PC-9 (cell line): ENCODE results near the gene ADAMTS13. TPM values are rescaled to one million over a fixed set of nuclear protein-coding genes. Genes with fewer than 3 reads are reported as not detected.

ENCODE experiments used
- BruUV-seq: library from RNA; stranded (reverse); fragments of 400-500 nt; replicated peaks from 2 replicates; lab custom pipeline; 2021; lab: Mats Ljungman, UMichigan
- CTCF ChIA-PET: fragments of 300-600 bp; sonication (Branson Sonifier 250); formaldehyde crosslinking; loops from one replicate; lab custom pipeline; 2022; ENCODE audit warnings: antibody characterized with exemption; lab: Charles Lee
- POLR2A ChIA-PET: fragments of 300-600 bp; sonication (Branson Sonifier 250); formaldehyde crosslinking; loops from one replicate; lab custom pipeline; 2022; ENCODE audit warnings: antibody characterized with exemption; ENCODE audit not compliant: unreplicated experiment; lab: Charles Lee
- DNase-seq, 2 experiments: peaks; one replicate each; pipeline versions ENCODE4 v3.0.0 to v3.0.0-alpha.2; 2015 to 2022; ENCODE audit warnings: mixed read lengths in 1 of 2
- H2AFZ ChIP-seq: fragments of 200-600 bp; sonication (generic); 2 replicates; pipeline ENCODE4 v1.8.1; 2017; ENCODE audit warnings: antibody characterized with exemption
- H3F3A ChIP-seq: fragments of 200-600 bp; sonication (generic); 2 replicates; pipeline ENCODE4 v1.8.1; 2017; ENCODE audit warnings: antibody characterized with exemption, mild to moderate bottlenecking, low read depth; ENCODE audit not compliant: insufficient read depth
- H3K27ac ChIP-seq: fragments of 200-600 bp; sonication (generic); 2 replicates; pipeline ENCODE4 v1.6.1; 2016; ENCODE audit warnings: mixed run types
- H3K27me3 ChIP-seq: fragments of 200-600 bp; sonication (generic); 2 replicates; pipeline ENCODE4 v1.6.1; 2016; ENCODE audit warnings: low read depth, mixed run types; ENCODE audit not compliant: insufficient read depth
- H3K36me3 ChIP-seq: fragments of 200-600 bp; sonication (generic); 2 replicates; pipeline ENCODE4 v1.6.1; 2016; ENCODE audit warnings: low read depth, mixed run types
- H3K4me1 ChIP-seq: fragments of 200-600 bp; sonication (generic); replicated peaks from 2 replicates; pipeline ENCODE4 v1.6.1; 2016; ENCODE audit warnings: mixed run types; ENCODE audit not compliant: insufficient read depth
- H3K4me2 ChIP-seq: fragments of 200-600 bp; sonication (generic); 2 replicates; pipeline ENCODE4 v1.6.1; 2017; ENCODE audit warnings: mixed run types
- H3K4me3 ChIP-seq: fragments of 200-600 bp; sonication (generic); 2 replicates; pipeline ENCODE4 v1.6.1; 2016; ENCODE audit warnings: mixed run types
- H3K79me2 ChIP-seq: fragments of 200-600 bp; sonication (generic); 2 replicates; pipeline ENCODE4 v1.6.1; 2017; ENCODE audit warnings: low read depth, mixed run types
- H3K9me2 ChIP-seq: fragments of 200-600 bp; sonication (generic); 2 replicates; pipeline ENCODE4 v1.8.1; 2017; ENCODE audit warnings: mild to moderate bottlenecking; ENCODE audit not compliant: insufficient read depth
- H3K9me3 ChIP-seq: fragments of 200-600 bp; sonication (generic); 2 replicates; pipeline ENCODE4 v1.8.1; 2016; ENCODE audit warnings: low read depth; ENCODE audit not compliant: insufficient read depth
- H4K20me1 ChIP-seq: fragments of 200-600 bp; sonication (generic); 2 replicates; pipeline ENCODE4 v1.8.1; 2017; ENCODE audit not compliant: insufficient read depth
- EZH2 ChIP-seq: fragments of 200-600 bp; sonication (generic); IDR thresholded peaks from 2 replicates; pipeline ENCODE4 v1.8.0; 2017; ENCODE audit warnings: antibody characterized with exemption, low read depth
- intact Hi-C: fragments of 100-400 bp; cut with micrococcal nuclease; formaldehyde crosslinking; loops from one replicate; pipeline ENCODE4 v1.10.0; 2022; ENCODE audit not compliant: unreplicated experiment
- total RNA-seq: library from RNA; stranded (reverse); gene quantifications from 2 replicates; pipeline ENCODE4 v1.2.3, GENCODE V29; 2021
- TF ChIP-seq, protein P1 (sequence below): fragments of 200-600 bp; sonication (generic); conservative IDR thresholded peaks from 2 replicates; pipeline ENCODE4 v1.6.1; 2017; ENCODE audit warnings: mixed run types, antibody characterized with exemption, mild to moderate bottlenecking, moderate library complexity

Gene ADAMTS13
- total RNA-seq, 1 experiment from 2014 or later = 7.1 TPM

DNA sequence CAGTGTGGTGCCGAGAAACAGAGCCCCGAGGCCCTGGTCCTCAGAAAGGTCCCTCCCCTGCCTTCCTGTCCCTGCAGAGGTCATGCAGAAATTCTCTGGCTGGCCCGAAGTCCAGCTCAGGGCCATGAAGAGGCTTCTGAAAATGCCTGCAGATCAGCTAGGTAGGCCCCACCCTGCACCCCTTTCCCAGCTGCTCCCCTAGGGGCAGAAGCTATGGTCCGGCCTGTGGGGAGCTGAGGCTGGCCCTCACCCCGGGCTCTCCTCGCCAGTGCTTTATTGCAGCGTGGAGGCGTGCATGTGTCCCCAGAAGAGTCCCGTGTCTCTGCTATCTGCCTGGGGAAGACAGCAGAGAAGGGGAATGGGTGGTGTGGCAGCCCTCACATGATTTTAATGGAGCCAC lies 24.3 kb upstream of the ADAMTS13 start:
- Histone ChIP-seq H3K9me3 (no peaks in the 10 kb centered on the region), H2AFZ (no peak overlapping the region), H3F3A (no peaks in the 10 kb centered on the region), H3K79me2 (no peaks in the 10 kb centered on the region), H4K20me1 (0 out of 2 replicates have a peak, but pooled peaks cover under 1% of the 10 kb centered on the region), H3K27ac (no peak overlapping the region), H3K9me2 (no peaks in the 10 kb centered on the region), H3K4me1 (no peaks in the 10 kb centered on the region), H3K27me3 (peaks cover 41% of the 10 kb centered on the region), H3K4me2 (no peak overlapping the region), H3K4me3 (no peak overlapping the region), H3K36me3 (no peaks in the 10 kb centered on the region)
- no TSS peak for BruUV-seq
- ChIA-PET POLR2A (no interaction called here), CTCF (no interaction called here)
- intact Hi-C loops = no loop called here
- DNase-seq = no peak
- TF ChIP-seq EZH2 = no peak
- TF ChIP-seq, protein P1, sequence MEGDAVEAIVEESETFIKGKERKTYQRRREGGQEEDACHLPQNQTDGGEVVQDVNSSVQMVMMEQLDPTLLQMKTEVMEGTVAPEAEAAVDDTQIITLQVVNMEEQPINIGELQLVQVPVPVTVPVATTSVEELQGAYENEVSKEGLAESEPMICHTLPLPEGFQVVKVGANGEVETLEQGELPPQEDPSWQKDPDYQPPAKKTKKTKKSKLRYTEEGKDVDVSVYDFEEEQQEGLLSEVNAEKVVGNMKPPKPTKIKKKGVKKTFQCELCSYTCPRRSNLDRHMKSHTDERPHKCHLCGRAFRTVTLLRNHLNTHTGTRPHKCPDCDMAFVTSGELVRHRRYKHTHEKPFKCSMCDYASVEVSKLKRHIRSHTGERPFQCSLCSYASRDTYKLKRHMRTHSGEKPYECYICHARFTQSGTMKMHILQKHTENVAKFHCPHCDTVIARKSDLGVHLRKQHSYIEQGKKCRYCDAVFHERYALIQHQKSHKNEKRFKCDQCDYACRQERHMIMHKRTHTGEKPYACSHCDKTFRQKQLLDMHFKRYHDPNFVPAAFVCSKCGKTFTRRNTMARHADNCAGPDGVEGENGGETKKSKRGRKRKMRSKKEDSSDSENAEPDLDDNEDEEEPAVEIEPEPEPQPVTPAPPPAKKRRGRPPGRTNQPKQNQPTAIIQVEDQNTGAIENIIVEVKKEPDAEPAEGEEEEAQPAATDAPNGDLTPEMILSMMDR = no peak

DNA sequence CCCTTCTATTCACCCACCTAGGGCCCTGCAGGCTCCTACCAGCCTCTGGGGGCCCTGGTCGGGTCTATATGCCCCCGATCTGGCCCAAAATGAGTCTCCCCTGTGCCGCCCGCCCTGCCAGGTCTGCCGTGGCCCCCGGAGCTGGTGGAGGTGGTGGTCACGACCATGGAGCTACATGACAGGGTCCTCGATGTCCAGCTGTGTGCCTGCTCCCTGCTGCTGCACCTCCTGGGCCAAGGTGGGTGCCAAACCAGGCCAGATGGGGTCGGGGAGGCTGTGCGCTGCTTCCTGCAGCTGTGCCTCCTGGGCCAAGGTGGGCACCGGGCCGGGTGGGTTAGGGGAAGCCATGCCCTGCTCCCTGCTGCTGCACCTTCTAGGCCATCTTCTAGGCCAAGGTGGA lies 21.9 kb upstream of the ADAMTS13 start:
- intact Hi-C loops = loop anchor here (5.0 kb wide), 1 partner anchor 63 kb away; the partner anchor contains the start of gene SURF6
- CTCF ChIA-PET = no interaction called here
- Histone ChIP-seq H3K4me2 (no peak overlapping the region), H3F3A (no peaks in the 10 kb centered on the region), H3K9me2 (no peaks in the 10 kb centered on the region), H2AFZ (no peak overlapping the region), H3K36me3 (no peaks in the 10 kb centered on the region), H3K4me3 (no peak overlapping the region), H3K27me3 (peaks cover 24% of the 10 kb centered on the region), H3K9me3 (no peaks in the 10 kb centered on the region), H3K4me1 (no peaks in the 10 kb centered on the region), H4K20me1 (peaks cover 9% of the 10 kb centered on the region; the same call in 1 of the 2 replicates), H3K79me2 (no peaks in the 10 kb centered on the region), H3K27ac (no peak overlapping the region)
- no peak for DNase-seq
- TF ChIP-seq, protein P1 = no peak
- TF ChIP-seq EZH2 = no peak
- no TSS peak for BruUV-seq
- POLR2A ChIA-PET = interaction anchor here (0.6 kb wide), 3 partner anchors 43 to 449 kb away, joined by 3 to 7 read pairs (median 3); no protein-coding TSS in a partner anchor

DNA sequence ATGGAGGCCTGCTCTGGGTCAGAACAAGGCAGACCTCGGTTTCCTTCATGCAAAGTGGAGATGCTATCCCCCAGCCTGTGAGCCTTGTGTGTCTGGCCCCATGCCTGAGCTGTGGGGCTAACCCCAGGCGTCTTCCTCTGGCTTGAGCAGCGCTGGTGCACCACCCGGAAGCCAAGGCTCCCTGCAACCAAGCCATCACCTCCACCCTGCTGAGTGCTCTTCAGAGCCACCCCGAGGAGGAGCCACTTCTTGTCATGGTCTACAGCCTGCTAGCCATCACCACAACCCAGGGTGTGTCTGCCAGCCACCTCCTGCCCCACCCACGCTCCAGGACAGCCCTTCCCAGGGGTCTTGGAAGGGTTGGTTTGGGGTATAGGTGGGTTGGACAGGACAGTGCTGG lies 20.6 kb upstream of the ADAMTS13 start:
- 0 out of 2 replicates have a peak, but pooled peaks cover 15% of the 10 kb centered on the region for H3K27me3 ChIP-seq
- no peak overlapping the region for H3K27ac ChIP-seq
- H3F3A ChIP-seq = no peaks in the 10 kb centered on the region; the same call in 1 of the 2 replicates
- H3K79me2 ChIP-seq = no peaks in the 10 kb centered on the region
- H4K20me1 ChIP-seq = peaks cover 17% of the 10 kb centered on the region
- ChIA-PET POLR2A (no interaction called here), CTCF (interaction anchor here (0.7 kb wide), 1 partner anchor 77 kb away, joined by 6 read pairs; no protein-coding TSS in a partner anchor)
- intact Hi-C loops = loop anchor here (5.0 kb wide), 1 partner anchor 64 kb away; the partner anchor contains the start of gene SURF6
- H3K36me3 ChIP-seq = peaks cover 4% of the 10 kb centered on the region; the same call in 1 of the 2 replicates
- H2AFZ ChIP-seq = no peak overlapping the region
- no peaks in the 10 kb centered on the region for H3K9me2 ChIP-seq
- BruUV-seq = no TSS peak
- no peak for TF ChIP-seq EZH2
- TF ChIP-seq, protein P1 = no peak
- H3K4me2 ChIP-seq = no peak overlapping the region
- H3K9me3 ChIP-seq = no peaks in the 10 kb centered on the region
- no peak for DNase-seq
- H3K4me1 ChIP-seq = no peaks in the 10 kb centered on the region
- H3K4me3 ChIP-seq = no peak overlapping the region
